ENCODE results near the gene MYLK4.

GRCh38 chr6:2636672-2637071 is 114.0 kb downstream of the MYLK4 start:
- TF ChIP-seq CTCF (IDR thresholded peaks at IDR 0.05) = no peak
- no peak for TF ChIP-seq ZFX (IDR thresholded peaks at IDR 0.05; ENCODE audit: borderline replicate concordance)
